Stomach (tissue), 9 donors: ENCODE data around the gene PRRT1B. TPM values are rescaled to one million over a fixed set of nuclear protein-coding genes. Genes with fewer than 3 reads are reported as not detected.

Source experiments
- DNase-seq, 2 donors: peaks; one replicate each; pipeline versions ENCODE4 v3.0.0 to v3.0.0-alpha.2; 2013 to 2019
- H3K27ac ChIP-seq, 5 donors: fragments of 200-600 bp in 4 of 5; sonication (generic) in 4 of 5; one replicate each; pipeline ENCODE4 v1.5.1; 2013 to 2019; ENCODE audit warnings: mild to moderate bottlenecking in 1 of 5, moderate library complexity in 1 of 5
- H3K27me3 ChIP-seq, 3 donors: fragments of 200-600 bp; sonication (generic); one replicate each; pipeline ENCODE4 v1.5.1; 2017 to 2019; ENCODE audit warnings: mixed run types in 1 of 3
- H3K36me3 ChIP-seq, 4 donors: fragments of 200-600 bp; sonication (generic); 1 replicate in 3 of 4; 2 replicates in 1 of 4; pipeline ENCODE4 v1.5.1; 2016 to 2019
- H3K4me1 ChIP-seq, 4 donors: fragments of 200-600 bp; sonication (generic); one replicate each; pipeline ENCODE4 v1.5.1; 2016 to 2019
- H3K4me3 ChIP-seq, 4 donors: fragments of 200-600 bp; sonication (generic) in 3 of 4; one replicate each; pipeline ENCODE4 v1.5.1; 2016 to 2019; ENCODE audit warnings: mild to moderate bottlenecking in 1 of 4
- H3K9me3 ChIP-seq, 4 donors: fragments of 200-600 bp; sonication (generic); one replicate each; pipeline ENCODE4 v1.5.1; 2016 to 2019
- EP300 ChIP-seq: sonication (generic); formaldehyde crosslinking; IDR thresholded peaks from one replicate; pipeline ENCODE4 v1.6.1; 2017; ENCODE audit warnings: antibody characterized with exemption
- POLR2A ChIP-seq, 4 donors: fragments of 450-650 bp; IDR thresholded peaks; one replicate each; pipeline ENCODE4 v1.6.1; 2016; ENCODE audit warnings: antibody characterized with exemption in 4 of 4, control low read depth in 2 of 4, mild to moderate bottlenecking in 1 of 4, moderate library complexity in 1 of 4
- POLR2AphosphoS5 ChIP-seq, 3 donors: sonication (generic); formaldehyde crosslinking; IDR thresholded peaks; one replicate each; pipeline ENCODE4 v1.6.1; 2016; ENCODE audit warnings: antibody characterized with exemption in 3 of 3
- WGBS, 5 donors: extraction: QIAGEN DNeasy Blood & Tissue Kit in 3 of 5; methylation state at CpG; one replicate each; pipeline versions ENCODE4 v1.1.5 to v1.1.7; 2013 to 2018; 5-methylcytosine and 5-hydroxymethylcytosine counted together
- intact Hi-C: fragments of 100-400 bp; cut with DNase I; formaldehyde crosslinking; loops from one replicate; pipeline ENCODE4 v1.15.1; 2023; ENCODE audit warnings: low total_unique reads
- polyA plus RNA-seq, 3 donors: library from polyadenylated mRNA; stranded (reverse); fragments of 200-250 nt; gene quantifications; one replicate each; pipeline ENCODE4 v1.2.3, GENCODE V29; 2013
- total RNA-seq, 5 donors: library from RNA; depleted of rRNA; stranded (reverse); fragments of >200 nt; gene quantifications; one replicate each; pipeline versions ENCODE4 v1.1.0 to v1.2.3, GENCODE V29; 2014 to 2016
- TF ChIP-seq, protein P1 (sequence below), 7 experiments: fragments of 450-650 bp in 4 of 7; fragments of 200-600 bp in 3 of 7; sonication (generic) in 3 of 7; IDR thresholded peaks; one replicate each; pipeline ENCODE4 v1.5.1; 2016 to 2019; ENCODE audit warnings: antibody characterized with exemption in 7 of 7, control low read depth in 2 of 7, mild to moderate bottlenecking in 1 of 7
- donor health status: healthy with polysubstance abuse.
- donor health status: Bipolar disorder and iron deficiency.
- donor health status: healthy.

PRRT1B gene
- total and polyA plus RNA-seq, 8 donors: 0.48 to 10.9 (median 1.6) TPM; not detected in 2

DNA sequence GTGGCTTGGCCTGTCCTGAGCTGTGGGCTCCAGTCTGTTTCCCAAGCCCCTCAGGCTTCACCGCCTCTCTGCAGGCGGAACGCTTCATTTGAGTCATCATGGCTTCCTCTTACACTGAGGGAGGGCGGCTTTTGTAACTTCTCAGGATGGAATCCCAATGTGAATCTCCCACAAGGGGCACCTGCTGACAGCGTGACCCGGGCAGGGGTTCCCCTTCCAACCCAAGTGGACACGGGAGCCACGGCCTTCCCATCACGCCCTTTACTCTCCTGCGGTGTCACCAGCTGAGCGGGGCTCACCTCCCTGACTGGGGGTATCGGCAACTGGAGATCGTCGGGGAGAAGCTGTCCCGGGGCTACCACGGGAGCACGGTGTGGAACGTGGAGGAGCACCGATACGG lies 26.8 kb upstream of the PRRT1B start:
- TF ChIP-seq EP300: no peak
- TF ChIP-seq, protein P1, sequence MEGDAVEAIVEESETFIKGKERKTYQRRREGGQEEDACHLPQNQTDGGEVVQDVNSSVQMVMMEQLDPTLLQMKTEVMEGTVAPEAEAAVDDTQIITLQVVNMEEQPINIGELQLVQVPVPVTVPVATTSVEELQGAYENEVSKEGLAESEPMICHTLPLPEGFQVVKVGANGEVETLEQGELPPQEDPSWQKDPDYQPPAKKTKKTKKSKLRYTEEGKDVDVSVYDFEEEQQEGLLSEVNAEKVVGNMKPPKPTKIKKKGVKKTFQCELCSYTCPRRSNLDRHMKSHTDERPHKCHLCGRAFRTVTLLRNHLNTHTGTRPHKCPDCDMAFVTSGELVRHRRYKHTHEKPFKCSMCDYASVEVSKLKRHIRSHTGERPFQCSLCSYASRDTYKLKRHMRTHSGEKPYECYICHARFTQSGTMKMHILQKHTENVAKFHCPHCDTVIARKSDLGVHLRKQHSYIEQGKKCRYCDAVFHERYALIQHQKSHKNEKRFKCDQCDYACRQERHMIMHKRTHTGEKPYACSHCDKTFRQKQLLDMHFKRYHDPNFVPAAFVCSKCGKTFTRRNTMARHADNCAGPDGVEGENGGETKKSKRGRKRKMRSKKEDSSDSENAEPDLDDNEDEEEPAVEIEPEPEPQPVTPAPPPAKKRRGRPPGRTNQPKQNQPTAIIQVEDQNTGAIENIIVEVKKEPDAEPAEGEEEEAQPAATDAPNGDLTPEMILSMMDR (IDR thresholded peaks at IDR 0.05): no peak
- 94 to 97% (median 97%) methylated on average over 14 to 20 of the region's 20 CpGs for WGBS, 5 donors
- Histone ChIP-seq H3K36me3 (peaks cover 65 to 100% (median 99%) of the 10 kb centered on the region in 4 donors), H3K27ac (peak overlapping the region in 1 of 5 donors; percentile 65), H3K4me1 (peaks cover 0 to 13% (median 0%) of the 10 kb centered on the region in 4 donors), H3K9me3 (no peaks in the 10 kb centered on the region), H3K27me3 (no peaks in the 10 kb centered on the region), H3K4me3 (no peak overlapping the region)
- DNase-seq: no peak
- intact Hi-C loops: no loop called here

GRCh38 chr9:131520503-131520902 lies 24.8 kb upstream of the PRRT1B start:
- Histone ChIP-seq H3K4me3 (no peak overlapping the region), H3K36me3 (peaks cover 68 to 100% (median 99%) of the 10 kb centered on the region in 4 donors), H3K4me1 (peaks cover 0 to 13% (median 0%) of the 10 kb centered on the region in 4 donors), H3K27ac (no peak overlapping the region), H3K27me3 (no peaks in the 10 kb centered on the region), H3K9me3 (no peaks in the 10 kb centered on the region)
- WGBS, 5 donors: 83 to 85% (median 83%) methylated on average over 16 of the region's 16 CpGs
- DNase-seq: no peak
- intact Hi-C loops: no loop called here
- TF ChIP-seq POLR2A (IDR thresholded peaks at IDR 0.05): no peak

GRCh38 chr9:131521203-131521602 lies 24.1 kb upstream of the PRRT1B start:
- Histone ChIP-seq H3K27ac (no peak overlapping the region), H3K9me3 (no peaks in the 10 kb centered on the region), H3K27me3 (no peaks in the 10 kb centered on the region), H3K4me1 (peaks cover 0 to 13% (median 0%) of the 10 kb centered on the region in 4 donors), H3K4me3 (no peak overlapping the region), H3K36me3 (peaks cover 70 to 100% (median 99%) of the 10 kb centered on the region in 4 donors)
- intact Hi-C loops: no loop called here
- DNase-seq: no peak
- TF ChIP-seq POLR2AphosphoS5 (IDR thresholded peaks at IDR 0.05) (no peak), POLR2A (IDR thresholded peaks at IDR 0.05) (no peak), EP300 (no peak)
- TF ChIP-seq, protein P1 (IDR thresholded peaks at IDR 0.05): no peak
- 92 to 98% (median 94%) methylated on average over 10 of the region's 10 CpGs for WGBS, 5 donors

- WGBS, 5 donors: 89 to 97% (median 96%) methylated on average over 13 of the region's 13 CpGs
- intact Hi-C loops: no loop called here
- Histone ChIP-seq H3K4me3 (no peak overlapping the region), H3K36me3 (peaks cover 69 to 100% (median 99%) of the 10 kb centered on the region in 4 donors), H3K27ac (no peak overlapping the region), H3K9me3 (no peaks in the 10 kb centered on the region), H3K27me3 (no peaks in the 10 kb centered on the region), H3K4me1 (peaks cover 0 to 13% (median 0%) of the 10 kb centered on the region in 4 donors)
- DNase-seq: no peak
- no peak for TF ChIP-seq POLR2A (IDR thresholded peaks at IDR 0.05)
- no peak for TF ChIP-seq EP300
- no peak for TF ChIP-seq POLR2AphosphoS5 (IDR thresholded peaks at IDR 0.05)
- TF ChIP-seq, protein P1 (IDR thresholded peaks at IDR 0.05): no peak
Measured at GRCh38 chr9:131521822-131522221, 23.5 kb upstream of the PRRT1B start.

DNA sequence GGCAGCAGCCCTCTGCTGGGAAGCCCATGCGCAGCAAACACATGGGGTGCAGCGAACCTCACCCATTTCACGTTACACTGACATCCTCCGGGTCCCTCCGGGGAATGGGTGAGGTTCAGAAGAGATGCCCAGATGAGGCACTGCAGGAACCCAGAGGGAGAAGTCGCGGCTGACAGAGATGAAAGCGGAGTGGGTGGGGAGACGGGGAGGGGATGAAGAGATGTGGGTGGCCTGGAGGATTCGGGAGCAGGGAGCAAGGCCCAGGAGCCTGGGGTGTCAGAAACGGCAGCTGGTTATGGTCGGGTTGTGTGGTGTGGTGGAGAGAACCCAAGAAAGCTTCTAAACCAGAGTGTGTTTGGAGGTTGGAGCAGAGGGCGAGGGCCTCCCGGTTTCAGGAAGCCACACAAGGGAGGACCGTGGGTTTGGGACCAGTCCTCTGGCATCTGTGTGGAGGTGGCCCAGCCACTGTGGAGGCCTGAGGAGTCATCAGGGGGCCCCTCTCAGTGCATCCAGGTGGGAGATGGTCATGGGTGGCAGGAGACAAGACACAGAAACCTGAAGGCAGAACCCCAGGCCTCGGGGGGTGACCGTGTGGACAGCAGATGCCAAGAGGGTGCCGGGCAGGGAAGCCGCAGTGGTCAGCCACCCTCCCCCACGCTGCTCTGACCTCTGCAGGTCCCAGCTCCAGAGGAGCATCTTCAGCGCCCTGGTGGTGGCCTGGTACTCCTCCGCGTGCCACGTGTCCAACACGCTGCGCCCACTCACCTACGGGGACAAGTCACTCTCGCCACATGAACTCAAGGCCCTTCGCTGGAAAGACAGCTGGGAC lies 22.9 kb upstream of the PRRT1B start:
- H3K27me3 ChIP-seq: no peaks in the 10 kb centered on the region
- intact Hi-C loops: no loop called here
- no peaks in the 10 kb centered on the region for H3K9me3 ChIP-seq
- H3K4me3 ChIP-seq: no peak overlapping the region
- no peak overlapping the region for H3K27ac ChIP-seq
- 89 to 92% (median 90%) methylated on average over 29 of the region's 29 CpGs for WGBS, 5 donors
- TF ChIP-seq POLR2AphosphoS5 (IDR thresholded peaks at IDR 0.05) (no peak), EP300 (no peak), POLR2A (IDR thresholded peaks at IDR 0.05) (no peak)
- TF ChIP-seq, protein P1 (IDR thresholded peaks at IDR 0.05): no peak
- peaks cover 73 to 100% (median 99%) of the 10 kb centered on the region in 4 donors for H3K36me3 ChIP-seq
- peaks cover 0 to 10% (median 0%) of the 10 kb centered on the region in 4 donors for H3K4me1 ChIP-seq
- DNase-seq: no peak
